GM10266 (cell line): ENCODE data around the gene SEMA6A.

Source experiments
- DNase-seq: peaks from one replicate; pipeline ENCODE4 v3.0.0; 2012; ENCODE audit errors: extremely low spot score
- TF ChIP-seq, protein P1 (sequence below): IDR thresholded peaks from 2 replicates; pipeline ENCODE4 v1.5.1; 2012; ENCODE audit warnings: mild to moderate bottlenecking, low read depth; ENCODE audit not compliant: control insufficient read depth, insufficient read depth; ENCODE audit errors: missing control alignments

Gene SEMA6A

DNA sequence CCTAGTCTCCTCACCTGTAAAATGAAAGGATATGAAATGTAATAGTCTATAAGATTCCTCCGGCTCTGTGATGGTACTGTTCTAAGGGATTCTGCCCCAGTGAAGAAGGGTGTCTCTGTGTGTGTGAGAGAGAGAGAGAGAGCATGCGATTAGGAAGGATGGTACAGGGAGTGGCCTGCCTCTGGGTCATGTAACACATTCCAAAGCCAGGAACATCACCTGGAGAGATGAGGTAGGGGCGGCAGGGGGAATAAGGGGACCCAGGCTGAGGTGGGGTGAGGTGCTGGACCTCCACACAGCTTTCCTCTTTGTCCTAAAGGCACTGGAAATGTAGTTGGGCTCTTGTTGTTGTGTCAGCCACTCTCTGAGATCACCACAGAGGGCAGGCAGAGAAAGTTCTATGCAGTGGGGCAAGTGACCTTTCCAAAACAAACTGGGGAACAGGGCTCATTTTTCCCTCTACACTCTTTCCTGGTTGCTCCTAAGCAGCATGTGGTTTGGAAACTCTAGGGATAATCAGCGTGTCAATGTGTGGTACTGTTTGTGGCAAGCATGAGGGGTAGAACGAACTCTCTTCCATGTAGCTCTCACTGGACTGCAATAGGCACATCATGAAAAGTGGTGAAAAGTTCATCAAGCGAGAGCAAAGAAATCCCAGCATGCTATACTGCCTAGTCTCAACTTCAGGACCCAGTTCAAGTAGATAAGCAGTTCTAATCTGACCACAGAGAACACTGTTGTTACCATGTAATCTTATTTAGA lies 65.0 kb downstream of the SEMA6A start:
- DNase-seq = no peak
- TF ChIP-seq, protein P1, sequence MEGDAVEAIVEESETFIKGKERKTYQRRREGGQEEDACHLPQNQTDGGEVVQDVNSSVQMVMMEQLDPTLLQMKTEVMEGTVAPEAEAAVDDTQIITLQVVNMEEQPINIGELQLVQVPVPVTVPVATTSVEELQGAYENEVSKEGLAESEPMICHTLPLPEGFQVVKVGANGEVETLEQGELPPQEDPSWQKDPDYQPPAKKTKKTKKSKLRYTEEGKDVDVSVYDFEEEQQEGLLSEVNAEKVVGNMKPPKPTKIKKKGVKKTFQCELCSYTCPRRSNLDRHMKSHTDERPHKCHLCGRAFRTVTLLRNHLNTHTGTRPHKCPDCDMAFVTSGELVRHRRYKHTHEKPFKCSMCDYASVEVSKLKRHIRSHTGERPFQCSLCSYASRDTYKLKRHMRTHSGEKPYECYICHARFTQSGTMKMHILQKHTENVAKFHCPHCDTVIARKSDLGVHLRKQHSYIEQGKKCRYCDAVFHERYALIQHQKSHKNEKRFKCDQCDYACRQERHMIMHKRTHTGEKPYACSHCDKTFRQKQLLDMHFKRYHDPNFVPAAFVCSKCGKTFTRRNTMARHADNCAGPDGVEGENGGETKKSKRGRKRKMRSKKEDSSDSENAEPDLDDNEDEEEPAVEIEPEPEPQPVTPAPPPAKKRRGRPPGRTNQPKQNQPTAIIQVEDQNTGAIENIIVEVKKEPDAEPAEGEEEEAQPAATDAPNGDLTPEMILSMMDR = no peak

DNA sequence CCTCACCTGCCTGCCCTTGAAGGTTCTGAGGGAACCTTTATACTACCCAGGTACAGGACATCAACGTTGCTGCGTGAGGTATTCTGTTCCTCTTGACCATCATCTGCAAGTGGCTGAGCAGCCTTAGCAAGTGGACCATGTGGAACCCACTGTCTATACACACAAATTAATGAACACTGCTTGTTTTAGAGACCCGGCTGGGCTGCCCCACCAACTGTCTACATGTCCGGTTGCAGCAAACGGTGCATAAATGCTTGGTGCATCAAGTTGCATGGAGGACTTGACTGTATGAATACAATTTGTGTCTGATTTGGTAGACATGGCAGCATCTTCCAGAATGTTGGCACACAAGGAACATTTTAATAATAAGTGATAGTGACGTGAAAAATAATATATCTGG lies 65.8 kb downstream of the SEMA6A start:
- no peak for DNase-seq
- TF ChIP-seq, protein P1 = no peak

DNA sequence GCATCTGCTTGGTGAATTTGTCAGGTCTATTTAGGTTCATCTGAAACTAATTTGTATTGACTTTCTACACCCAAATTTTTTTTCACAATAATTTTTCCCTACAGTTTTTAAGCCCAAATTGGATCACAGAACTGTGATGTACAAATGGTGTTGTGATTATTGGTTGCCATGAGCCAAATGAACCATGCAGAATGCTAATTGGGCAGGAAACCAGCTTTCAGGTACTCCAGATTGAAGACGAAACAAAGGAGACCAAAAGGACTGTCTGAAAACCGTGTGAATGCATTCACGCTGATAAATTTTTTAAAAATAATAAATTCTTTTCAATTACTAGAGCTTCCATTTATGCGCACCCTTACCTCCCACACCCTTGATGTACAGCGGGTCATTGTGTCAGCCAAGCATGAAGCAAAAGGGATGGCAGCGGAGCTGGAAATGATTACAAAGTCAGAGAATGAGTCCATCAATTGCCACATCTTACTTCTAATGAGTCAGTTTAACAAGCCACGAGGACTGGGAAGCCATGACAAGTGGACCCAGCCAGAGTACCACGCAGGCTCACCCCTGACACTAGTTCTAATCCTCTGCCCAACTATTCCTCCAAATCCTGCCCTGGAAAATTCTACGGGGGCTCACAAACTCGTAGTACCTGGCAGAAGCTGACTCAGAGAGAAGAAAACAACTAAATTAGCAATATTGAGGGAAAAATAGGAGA lies 66.5 kb downstream of the SEMA6A start:
- TF ChIP-seq, protein P1 = no peak
- no peak for DNase-seq

DNA sequence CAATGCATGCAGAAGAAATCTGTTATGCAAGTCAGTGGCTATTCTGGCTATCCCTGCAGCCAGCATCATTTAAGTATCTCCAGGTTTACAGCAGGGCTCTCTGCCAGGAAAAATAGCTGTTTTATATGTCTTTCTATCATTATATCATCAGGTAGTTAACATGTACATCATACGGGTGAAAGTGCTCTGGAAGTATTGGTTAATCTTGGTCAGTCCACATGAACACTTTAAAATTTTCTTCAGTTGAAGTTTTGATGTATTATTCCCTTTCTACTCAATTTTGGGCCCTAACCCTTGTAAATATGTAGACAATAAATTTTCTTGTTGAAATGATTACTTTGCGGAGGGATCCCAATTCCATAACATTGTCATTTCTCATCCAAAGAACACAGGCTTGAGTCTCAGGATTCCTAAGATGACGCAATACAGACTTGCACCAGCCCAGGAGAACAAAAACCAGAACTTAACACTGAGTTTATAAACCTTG lies 67.5 kb downstream of the SEMA6A start:
- DNase-seq = no peak
- TF ChIP-seq, protein P1 = no peak

DNA sequence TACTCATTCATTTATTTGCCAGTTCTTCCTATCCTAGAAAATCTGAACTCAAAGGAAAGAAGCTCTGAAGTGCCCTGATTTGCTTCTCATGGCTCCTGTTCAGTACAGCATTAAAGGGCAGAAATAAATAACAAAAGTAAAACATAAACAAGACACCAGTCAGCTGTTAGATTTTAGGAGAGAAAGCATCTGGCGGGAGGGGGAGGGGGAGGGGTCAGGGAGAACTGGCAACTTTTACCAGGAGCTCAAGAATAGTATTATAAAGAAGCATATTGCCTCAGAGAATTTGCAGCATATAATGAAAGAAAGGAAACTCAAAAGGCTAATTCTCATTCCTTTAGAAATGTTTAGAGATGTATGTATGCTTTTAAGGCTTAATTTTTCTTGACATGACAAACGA lies 68.1 kb downstream of the SEMA6A start:
- no peak for DNase-seq
- TF ChIP-seq, protein P1 = no peak

DNA sequence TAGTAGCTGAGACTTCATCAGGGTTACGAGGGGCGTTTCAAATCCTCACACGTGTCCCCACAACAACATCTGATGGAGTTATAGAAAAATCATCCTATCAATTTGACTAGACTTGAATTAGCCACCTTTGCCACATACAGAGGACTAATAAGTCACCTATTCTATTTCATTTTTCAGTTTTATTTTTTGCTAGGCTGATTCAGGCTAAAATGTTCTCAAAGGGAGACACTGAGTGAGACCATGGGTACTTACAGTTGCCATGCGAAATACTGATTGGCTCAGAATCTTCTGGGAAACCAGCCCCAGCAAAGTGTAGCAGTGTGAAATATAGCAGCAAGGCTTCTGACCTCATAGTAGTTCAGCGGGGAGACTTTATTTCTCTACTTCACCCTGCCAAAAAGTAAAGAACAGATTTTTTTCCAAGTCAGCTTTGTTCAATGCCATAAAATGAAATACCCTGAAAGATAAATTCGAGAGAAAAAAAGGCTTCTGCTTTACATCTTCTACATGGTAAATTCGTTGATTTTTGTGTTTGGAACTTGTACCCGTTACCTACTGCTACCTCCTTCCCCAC lies 69.9 kb downstream of the SEMA6A start:
- TF ChIP-seq, protein P1 = no peak
- DNase-seq = no peak

DNA sequence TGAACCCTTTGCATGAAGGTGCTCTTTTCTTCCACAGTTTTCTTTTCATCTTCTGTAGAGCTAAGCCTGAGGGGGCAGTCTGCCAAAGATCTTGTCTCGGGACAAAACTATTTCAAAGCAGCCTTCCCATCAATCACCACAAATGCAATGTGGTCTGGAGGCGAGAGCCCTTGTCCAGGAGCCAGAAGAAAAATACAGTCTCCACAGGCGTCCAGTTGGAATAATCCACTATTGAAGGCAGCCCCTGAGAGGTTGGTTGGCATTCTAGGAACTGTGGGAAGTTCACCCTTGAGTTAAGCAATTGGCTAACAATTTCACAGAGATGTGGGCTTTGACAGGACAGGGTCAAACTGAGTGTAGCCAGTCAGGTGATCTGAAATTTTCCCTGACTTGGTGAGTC lies 72.0 kb downstream of the SEMA6A start:
- no peak for DNase-seq

More for the DNA sequence above, 72.0 kb downstream of the SEMA6A start:
- TF ChIP-seq, protein P1 = no peak
